Neural cell (in vitro differentiated cells): ENCODE results near the gene HK1. TPM values are rescaled to one million over a fixed set of nuclear protein-coding genes. Genes with fewer than 3 reads are reported as not detected.

Source experiments
- H2AFZ ChIP-seq: fragments of 200-600, 300-800 bp; sonication (generic), shearing (Covaris generic); 2 replicates; pipeline ENCODE4 v1.6.0; 2014; ENCODE audit warnings: low read depth, mild to moderate bottlenecking, antibody characterized with exemption, low read length, moderate library complexity
- H3F3A ChIP-seq: fragments of 200-600 bp; shearing (Covaris generic); 2 replicates; pipeline ENCODE4 v1.6.1; 2016; ENCODE audit warnings: mild to moderate bottlenecking, moderate library complexity, mixed read lengths, antibody characterized with exemption, low read length; ENCODE audit not compliant: insufficient read depth, poor library complexity, severe bottlenecking
- H3K27ac ChIP-seq: fragments of 200-600, 300-800 bp; sonication (generic), shearing (Covaris generic); 2 replicates; pipeline ENCODE4 v1.5.1; 2014; ENCODE audit warnings: mild to moderate bottlenecking, low read length, moderate library complexity
- H3K27me3 ChIP-seq: fragments of 300-800, 200-600 bp; sonication (generic), shearing (Covaris generic); 2 replicates; pipeline ENCODE4 v1.6.0; 2014; ENCODE audit warnings: mild to moderate bottlenecking, low read depth, low read length, moderate library complexity; ENCODE audit not compliant: insufficient read depth
- H3K36me3 ChIP-seq: fragments of 300-800, 200-600 bp; sonication (generic), shearing (Covaris generic); 2 replicates; pipeline ENCODE4 v1.5.1; 2014; ENCODE audit warnings: mild to moderate bottlenecking, antibody characterized with exemption, low read length, moderate library complexity; ENCODE audit not compliant: insufficient read depth
- H3K4me2 ChIP-seq: fragments of 300-800, 200-600 bp; sonication (generic), shearing (Covaris generic); 2 replicates; pipeline ENCODE4 v1.6.0; 2014; ENCODE audit warnings: mild to moderate bottlenecking, low read length
- H3K4me3 ChIP-seq: fragments of 300-800, 200-600 bp; sonication (generic), shearing (Covaris generic); 2 replicates; pipeline ENCODE4 v1.5.1; 2014; ENCODE audit warnings: mild to moderate bottlenecking, low read length, moderate library complexity
- H3K79me2 ChIP-seq: fragments of 200-600 bp; shearing (Covaris generic); replicated peaks from 2 replicates; pipeline ENCODE4 v1.6.0; 2014; ENCODE audit warnings: mild to moderate bottlenecking, low read length, moderate library complexity; ENCODE audit not compliant: insufficient read depth
- H3K9ac ChIP-seq: fragments of 300-800, 200-600 bp; sonication (generic), shearing (Covaris generic); 2 replicates; pipeline ENCODE4 v1.6.1; 2016; ENCODE audit warnings: mild to moderate bottlenecking, low read length, mixed read lengths
- H3K9me2 ChIP-seq: fragments of 200-600 bp; shearing (Covaris generic); 2 replicates; pipeline ENCODE4 v1.6.1; 2016; ENCODE audit warnings: mild to moderate bottlenecking, low read length, mixed read lengths; ENCODE audit not compliant: insufficient read depth
- H3K9me3 ChIP-seq: fragments of 200-600, 300-800 bp; sonication (generic), shearing (Covaris generic); 2 replicates; pipeline ENCODE4 v1.6.1; 2016; ENCODE audit warnings: mild to moderate bottlenecking, mixed run types, low read length, moderate library complexity, mixed read lengths
- H4K20me1 ChIP-seq: fragments of 200-600 bp; shearing (Covaris generic); 2 replicates; pipeline ENCODE4 v1.6.1; 2016; ENCODE audit warnings: mild to moderate bottlenecking, mixed run types; ENCODE audit not compliant: insufficient read depth
- CTCF ChIP-seq: fragments of 450-650 bp; IDR thresholded peaks from 2 replicates; pipeline ENCODE4 v1.5.1; 2014; ENCODE audit warnings: antibody characterized with exemption, mild to moderate bottlenecking, moderate library complexity; ENCODE audit not compliant: poor library complexity, severe bottlenecking
- EP300 ChIP-seq: fragments of 450-650 bp; conservative IDR thresholded peaks from 2 replicates; pipeline ENCODE4 v1.6.1; 2014; ENCODE audit warnings: antibody characterized with exemption, mild to moderate bottlenecking, moderate library complexity; ENCODE audit not compliant: poor library complexity, severe bottlenecking
- EZH2 ChIP-seq: fragments of 200-600, 300-800 bp; shearing (Covaris generic), sonication (generic); IDR thresholded peaks from 2 replicates; pipeline ENCODE4 v1.6.1; 2014; ENCODE audit warnings: antibody characterized with exemption, low read length, borderline replicate concordance, mild to moderate bottlenecking; ENCODE audit not compliant: insufficient read depth, poor library complexity, severe bottlenecking
- MXI1 ChIP-seq: fragments of 450-650 bp; conservative IDR thresholded peaks from 2 replicates; pipeline ENCODE4 v1.6.1; 2014; ENCODE audit warnings: antibody characterized with exemption, mild to moderate bottlenecking; ENCODE audit not compliant: poor library complexity, severe bottlenecking
- POLR2AphosphoS5 ChIP-seq: IDR thresholded peaks from 2 replicates; pipeline ENCODE4 v1.6.1; 2012
- RAD21 ChIP-seq: fragments of 450-650 bp; conservative IDR thresholded peaks from 2 replicates; pipeline ENCODE4 v1.6.1; 2014; ENCODE audit warnings: antibody characterized with exemption, mild to moderate bottlenecking, moderate library complexity
- REST ChIP-seq: IDR thresholded peaks from 2 replicates; pipeline ENCODE4 v1.6.1; 2012; ENCODE audit warnings: borderline replicate concordance
- SMC3 ChIP-seq: fragments of 450-650 bp; conservative IDR thresholded peaks from 2 replicates; pipeline ENCODE4 v1.6.1; 2014; ENCODE audit warnings: antibody characterized with exemption, mild to moderate bottlenecking, moderate library complexity; ENCODE audit not compliant: poor library complexity
- TAF1 ChIP-seq: IDR thresholded peaks from 2 replicates; pipeline ENCODE4 v1.6.1; 2012; ENCODE audit warnings: low read depth
- polyA plus RNA-seq: library from polyadenylated mRNA; depleted of rRNA; stranded (reverse); fragments of >200 nt; gene quantifications from 2 replicates; pipeline ENCODE4 v1.2.3, GENCODE V29; 2014

The HK1 gene
- polyA plus RNA-seq, 1 donor from 2014 or later = 60.5 TPM

GRCh38 chr10:69434169-69434568 lies 155.9 kb downstream of the HK1 start:
- Histone ChIP-seq H3K4me2 (no peak overlapping the region), H2AFZ (no peak overlapping the region), H3K79me2 (no peaks in the 10 kb centered on the region), H3K9ac (no peak overlapping the region), H3K4me3 (no peak overlapping the region), H3K27ac (no peak overlapping the region), H3F3A (no peaks in the 10 kb centered on the region), H3K9me3 (no peaks in the 10 kb centered on the region), H3K9me2 (no peaks in the 10 kb centered on the region), H3K27me3 (no peaks in the 10 kb centered on the region), H4K20me1 (no peaks in the 10 kb centered on the region), H3K36me3 (no peaks in the 10 kb centered on the region)
- TF ChIP-seq EP300 (no peak), REST (no peak), TAF1 (no peak), MXI1 (no peak), POLR2AphosphoS5 (no peak), EZH2 (no peak), CTCF (no peak), SMC3 (no peak), RAD21 (no peak)

GRCh38 chr10:69434926-69435325 lies 156.6 kb downstream of the HK1 start:
- Histone ChIP-seq H3K79me2 (no peaks in the 10 kb centered on the region), H3K27ac (no peak overlapping the region), H3K4me2 (no peak overlapping the region), H3F3A (no peaks in the 10 kb centered on the region), H3K9me2 (no peaks in the 10 kb centered on the region), H4K20me1 (no peaks in the 10 kb centered on the region), H3K27me3 (no peaks in the 10 kb centered on the region), H2AFZ (no peak overlapping the region), H3K36me3 (no peaks in the 10 kb centered on the region), H3K9ac (no peak overlapping the region), H3K9me3 (no peaks in the 10 kb centered on the region), H3K4me3 (no peak overlapping the region)
- no peak for TF ChIP-seq CTCF
- no peak for TF ChIP-seq EP300
- no peak for TF ChIP-seq EZH2
- no peak for TF ChIP-seq REST
